HG02885 (cell line): ENCODE data around the gene P2RY13.

Source experiments
- ATAC-seq: cut with Tn5 transposase; IDR thresholded peaks from one replicate; pipeline ENCODE4 v1.9.1; 2021; ENCODE audit warnings: mild to moderate bottlenecking; ENCODE audit not compliant: unreplicated experiment, poor library complexity

Gene P2RY13

GRCh38 chr3:151321526-151321925 lies 7.8 kb downstream of the P2RY13 start:
- ATAC-seq, result no peak

- no peak for ATAC-seq
Measured at GRCh38 chr3:151320131-151320530, 9.2 kb downstream of the P2RY13 start.

GRCh38 chr3:151319628-151320027 lies 9.7 kb downstream of the P2RY13 start:
- no peak for ATAC-seq

- ATAC-seq, result no peak
Measured at GRCh38 chr3:151318991-151319390, 10.4 kb downstream of the P2RY13 start.

- no peak for ATAC-seq
Measured at GRCh38 chr3:151318313-151318712, 11.0 kb downstream of the P2RY13 start.

- ATAC-seq, result peak; percentile 52
Measured at GRCh38 chr3:151316267-151316991, 12.9 kb downstream of the P2RY13 start, which contains the start of gene GPR87. Gene GPR87 (minus strand): TSS chr3:151316820. CDS start chr3:151300100, 16,720 bp downstream.

GRCh38 chr3:151315846-151316245 lies 13.5 kb downstream of the P2RY13 start:
- no peak for ATAC-seq

GRCh38 chr3:151315136-151315535 lies 14.2 kb downstream of the P2RY13 start:
- no peak for ATAC-seq

GRCh38 chr3:151314593-151314992 lies 14.8 kb downstream of the P2RY13 start:
- ATAC-seq, result no peak

- no peak for ATAC-seq
Measured at GRCh38 chr3:151314137-151314536, 15.2 kb downstream of the P2RY13 start.

GRCh38 chr3:151312972-151313371 lies 16.4 kb downstream of the P2RY13 start:
- no peak for ATAC-seq

- no peak for ATAC-seq
Measured at GRCh38 chr3:151309566-151309965, 19.8 kb downstream of the P2RY13 start.

GRCh38 chr3:151307583-151308488 lies 21.5 kb downstream of the P2RY13 start:
- no peak for ATAC-seq

- ATAC-seq, result no peak
Measured at GRCh38 chr3:151307131-151307530, 22.2 kb downstream of the P2RY13 start.

GRCh38 chr3:151306168-151306810 lies 23.1 kb downstream of the P2RY13 start:
- no peak for ATAC-seq

GRCh38 chr3:151305775-151306151 lies 23.6 kb downstream of the P2RY13 start:
- ATAC-seq, result no peak

GRCh38 chr3:151305060-151305774 lies 24.1 kb downstream of the P2RY13 start:
- ATAC-seq, result no peak

- ATAC-seq, result no peak
Measured at GRCh38 chr3:151303751-151304150, 25.6 kb downstream of the P2RY13 start.

GRCh38 chr3:151301787-151302186 lies 27.6 kb downstream of the P2RY13 start:
- ATAC-seq, result no peak

GRCh38 chr3:151300539-151300938 lies 28.8 kb downstream of the P2RY13 start:
- ATAC-seq, result no peak
